ENCODE data around the gene REG1B.
"Not testable (repeated sequence)": the region's sequence is repeated elsewhere in the genome, so short reads cannot be mapped to it uniquely, and the experiment has no call there.

Gene REG1B

DNA sequence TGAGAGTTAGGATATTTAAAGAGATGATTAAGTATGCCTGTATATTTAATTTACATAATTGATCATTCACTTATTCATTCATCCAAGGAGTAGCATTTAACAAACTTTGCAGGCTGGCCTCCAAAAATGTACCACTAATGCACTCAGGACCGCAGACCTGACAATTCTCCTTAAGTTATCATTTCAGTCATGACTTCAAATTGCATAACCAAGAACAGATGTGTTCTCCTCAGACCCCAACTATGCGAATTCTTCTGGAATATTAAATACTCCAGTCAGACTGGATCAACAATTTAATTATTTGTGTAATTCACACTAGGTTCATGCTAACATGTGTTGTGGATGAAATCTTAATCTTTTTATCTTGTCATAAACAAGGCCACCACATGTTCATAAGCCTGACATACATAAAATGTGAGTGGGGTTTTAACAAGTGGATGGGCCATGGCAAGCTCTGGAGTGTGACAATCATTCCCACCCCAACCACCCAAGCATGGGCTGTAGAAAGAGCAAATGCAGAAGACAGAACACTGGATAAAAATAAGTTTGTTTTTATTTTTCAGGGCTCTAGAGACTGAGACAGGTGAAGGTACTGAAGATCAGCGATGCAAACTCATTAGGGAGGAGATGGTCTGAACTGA, 3.2 kb downstream of the REG1B start:
- no peak for DNase-seq (ENCODE audit: low read depth)

DNA sequence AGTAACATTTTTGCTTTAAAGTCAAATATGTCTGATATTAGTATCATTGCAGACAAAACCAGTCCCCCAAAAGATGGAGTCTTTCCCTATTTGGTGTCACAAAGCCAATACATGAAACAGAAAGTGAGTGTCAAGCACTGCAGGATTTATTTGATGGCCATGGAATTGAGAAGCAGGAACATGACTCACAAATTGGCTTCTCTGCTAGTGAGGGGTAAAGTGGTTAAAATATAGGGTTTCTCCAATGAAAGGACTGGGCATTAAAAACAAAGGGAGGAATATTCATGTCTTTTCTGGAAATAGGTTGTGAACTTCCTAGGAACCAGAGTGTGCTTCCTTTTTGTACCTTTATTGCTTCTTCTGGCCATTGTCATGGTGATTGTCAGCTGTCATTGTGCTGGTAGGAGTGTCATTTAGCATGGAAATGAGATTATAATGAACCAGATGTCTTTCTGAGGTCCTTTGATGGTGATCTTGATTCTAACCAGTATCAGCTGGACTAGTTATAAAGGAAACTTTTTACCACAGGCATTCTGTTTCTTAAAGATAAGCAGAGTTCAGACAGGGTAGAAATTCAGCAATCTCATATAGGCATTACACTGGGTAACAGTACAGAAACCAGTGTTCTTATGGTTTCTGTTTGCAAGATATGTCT, 4.1 kb downstream of the REG1B start:
- peak; percentile 43 for DNase-seq (ENCODE audit: low read depth)

DNA sequence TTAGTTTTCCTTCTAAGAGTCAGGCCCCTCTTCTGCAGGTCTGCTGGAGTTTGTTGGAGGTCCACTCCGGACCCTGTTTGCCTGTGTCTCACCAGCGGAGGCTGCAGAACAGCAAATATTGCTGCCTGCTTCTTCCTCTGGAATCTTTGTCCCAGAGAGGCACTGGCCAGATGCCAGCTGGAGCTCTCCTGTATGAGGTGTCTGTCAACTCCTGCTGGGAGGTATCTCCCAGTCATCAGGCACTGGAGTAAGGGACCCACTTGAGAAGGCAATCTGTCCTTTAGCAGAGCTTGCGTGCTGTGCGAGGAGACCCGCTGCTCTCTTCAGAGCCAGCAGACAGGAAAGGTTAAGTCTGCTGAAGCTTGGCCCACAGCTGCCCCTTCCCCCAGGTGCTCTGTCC, 4.8 kb downstream of the REG1B start:
- DNase-seq (ENCODE audit: low read depth), result no peak

DNA sequence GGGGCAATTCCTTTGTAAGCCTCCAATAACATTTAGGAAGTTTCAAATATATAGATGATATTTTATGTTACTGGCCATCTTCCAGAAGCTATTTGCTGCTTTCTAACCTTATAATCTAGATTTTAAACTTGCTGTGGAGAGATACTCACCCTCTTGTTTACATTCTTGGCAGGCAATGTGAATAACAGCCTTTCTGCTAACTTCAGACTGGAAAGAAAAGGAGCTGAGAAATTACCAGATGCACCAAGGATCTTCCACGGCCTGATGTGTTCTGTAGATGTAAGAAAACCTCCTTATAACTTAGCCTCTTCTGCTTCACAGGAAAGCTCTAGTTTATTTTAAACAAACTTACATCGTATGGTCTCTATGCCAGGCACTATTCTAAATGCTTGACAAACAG, 16.7 kb downstream of the REG1B start:
- DNase-seq (ENCODE audit: low read depth), result no peak

DNA sequence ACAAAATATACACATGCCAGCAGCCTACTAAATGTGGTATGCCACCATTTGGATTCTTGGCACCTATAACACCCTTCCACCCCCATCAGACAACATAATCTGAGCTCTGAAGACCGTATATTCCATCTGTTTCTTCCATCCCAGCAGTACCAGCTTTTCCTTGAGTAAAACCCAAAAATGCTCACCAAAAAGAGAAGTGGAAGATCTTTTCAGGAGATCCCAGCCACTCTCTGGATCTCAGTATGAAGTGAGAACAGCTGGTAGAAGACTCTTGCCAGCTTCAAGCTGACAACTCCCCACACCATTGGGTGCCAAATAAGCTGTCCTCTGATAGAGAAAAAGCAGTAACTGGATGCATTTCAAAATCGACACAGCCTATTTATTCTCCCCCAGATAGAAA, 22.6 kb downstream of the REG1B start:
- no peak for DNase-seq (ENCODE audit: low read depth)

DNA sequence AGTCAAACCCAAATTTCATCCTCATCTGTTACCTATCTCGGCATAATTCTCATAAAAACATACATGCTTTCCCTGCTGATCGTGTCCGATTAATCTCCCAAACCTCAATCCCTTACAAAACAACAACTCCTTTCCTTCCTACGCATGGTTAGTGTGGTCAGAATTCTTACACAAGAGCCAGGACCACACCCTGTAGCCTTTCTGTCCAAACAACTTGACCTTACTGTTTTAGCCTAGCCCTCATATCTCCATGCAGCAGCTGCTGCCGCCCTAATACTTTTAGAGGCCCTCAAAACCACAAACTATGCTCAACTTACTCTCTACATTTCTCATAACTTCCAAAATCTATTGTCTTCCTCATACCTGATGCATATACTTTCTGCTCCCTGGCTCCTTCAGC, 33.0 kb downstream of the REG1B start:
- not testable (repeated sequence) for DNase-seq (ENCODE audit: low read depth)

DNA sequence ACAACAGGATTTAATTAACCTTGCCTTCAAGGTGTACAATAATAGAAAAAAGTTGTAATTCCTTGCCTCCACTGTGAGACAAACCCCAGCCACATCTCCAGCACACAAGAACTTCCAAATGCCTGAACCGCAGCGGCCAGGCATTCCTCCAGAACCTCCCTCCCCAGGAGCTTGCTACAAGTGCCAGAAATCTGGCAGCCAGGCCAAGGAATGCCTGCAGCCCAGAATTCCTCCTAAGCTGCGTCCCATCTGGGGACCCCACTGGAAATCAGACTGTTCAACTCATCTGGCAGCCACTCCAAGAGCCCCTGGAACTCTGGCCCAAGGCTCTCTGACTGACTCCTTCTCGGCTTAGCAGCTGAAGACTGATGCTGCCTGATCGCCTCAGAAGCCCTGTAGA, 34.3 kb downstream of the REG1B start:
- DNase-seq (ENCODE audit: low read depth), result not testable (repeated sequence)

DNA sequence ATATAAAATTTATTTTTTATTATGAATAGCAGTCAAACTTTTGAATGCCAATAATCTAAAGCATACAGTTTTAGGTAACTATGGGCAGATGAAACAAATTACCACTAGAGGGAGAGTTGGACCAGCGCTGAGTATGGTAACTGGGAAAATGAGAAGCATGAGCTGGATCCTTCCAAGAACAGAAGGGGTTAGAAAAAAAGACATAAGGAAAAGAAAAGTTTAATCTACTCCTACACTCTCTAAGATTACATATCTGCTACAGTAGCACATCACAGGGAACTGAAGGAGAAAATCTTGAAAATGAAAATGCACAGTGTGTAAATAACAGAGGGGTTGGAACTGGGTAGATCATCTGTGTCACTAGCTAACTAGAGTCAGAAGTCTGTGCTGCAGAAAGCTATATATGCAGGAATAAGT, 46.8 kb downstream of the REG1B start:
- no peak for DNase-seq (ENCODE audit: low read depth)

DNA sequence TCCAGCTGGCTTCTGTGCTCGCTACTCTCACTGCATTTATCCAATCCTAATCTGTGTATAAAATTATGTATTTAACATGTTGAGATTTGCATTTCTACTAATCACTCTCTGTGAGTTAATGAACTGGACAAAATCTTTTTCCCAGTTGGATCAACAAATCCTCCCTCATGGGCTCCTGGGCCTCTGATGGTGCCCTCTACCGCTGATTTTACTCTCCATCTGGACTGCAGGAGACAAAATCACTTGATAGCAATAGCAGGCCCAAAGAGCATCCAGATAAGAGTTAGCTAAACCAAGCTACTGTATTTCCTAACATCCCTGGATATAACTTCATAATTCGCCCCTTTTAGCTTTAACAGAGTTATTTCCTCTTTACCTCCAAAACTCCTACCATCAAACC, 47.8 kb downstream of the REG1B start:
- no peak for DNase-seq (ENCODE audit: low read depth)
